Body of pancreas (tissue), 4 donors: ENCODE measurements around the gene CANT1. TPM values are rescaled to one million over a fixed set of nuclear protein-coding genes. Genes with fewer than 3 reads are reported as not detected.

ENCODE experiments used
- ATAC-seq: fragments of 150-250 bp; one replicate; pipeline ENCODE4 v1.9.1; 2016
- DNase-seq, 4 donors: peaks; one replicate each; pipeline ENCODE4 v3.0.0-alpha.2; 2019
- H3K27ac ChIP-seq, 4 donors: fragments of 200-600 bp; sonication (generic); 1 replicate in 3 of 4; 2 replicates in 1 of 4; pipeline versions ENCODE4 v1.5.1 to v1.6.1; 2016 to 2019; ENCODE audit warnings: mild to moderate bottlenecking in 1 of 4, mixed read lengths in 1 of 4, moderate library complexity in 1 of 4
- H3K27me3 ChIP-seq, 2 donors: fragments of 200-600 bp; sonication (generic); one replicate each; pipeline ENCODE4 v1.6.0; 2016; ENCODE audit warnings: mild to moderate bottlenecking in 1 of 2
- H3K36me3 ChIP-seq, 2 donors: fragments of 200-600 bp; sonication (generic); replicated peaks in 1 of 2; 2 replicates each; pipeline ENCODE4 v1.5.1; 2016; ENCODE audit warnings: low read depth in 2 of 2; ENCODE audit not compliant: insufficient read depth in 1 of 2
- H3K4me1 ChIP-seq: fragments of 200-600 bp; sonication (generic); one replicate; pipeline ENCODE4 v1.6.0; 2016
- H3K4me3 ChIP-seq, 2 donors: fragments of 200-600 bp; sonication (generic); 1 replicate in 1 of 2; 2 replicates in 1 of 2; pipeline ENCODE4 v1.5.1; 2016 to 2019
- H3K9me3 ChIP-seq, 3 donors: fragments of 200-600 bp; sonication (generic); 1 replicate in 2 of 3; 2 replicates in 1 of 3; pipeline ENCODE4 v1.5.1; 2016
- POLR2A ChIP-seq, 3 donors: fragments of 450-650 bp; IDR thresholded peaks; one replicate each; pipeline ENCODE4 v1.6.1; 2016; ENCODE audit warnings: antibody characterized with exemption in 3 of 3, mild to moderate bottlenecking in 2 of 3
- WGBS, 2 donors: methylation state at CpG; one replicate each; pipeline ENCODE4 v1.1.5; 2017; 5-methylcytosine and 5-hydroxymethylcytosine counted together
- intact Hi-C: fragments of 100-400 bp; cut with DNase I; formaldehyde crosslinking; loops from one replicate; pipeline ENCODE4 v1.15.1; 2023
- total RNA-seq, 2 donors: library from RNA; depleted of rRNA; stranded (reverse); fragments of >200 nt; gene quantifications; one replicate each; pipeline ENCODE4 v1.1.0, GENCODE V29; 2016
- TF ChIP-seq, protein P1 (sequence below), 7 experiments: fragments of 450-650 bp in 4 of 7; fragments of 200-600 bp in 3 of 7; sonication (generic) in 3 of 7; IDR thresholded peaks; one replicate each; pipeline ENCODE4 v1.5.1; 2016 to 2019; ENCODE audit warnings: antibody characterized with exemption in 7 of 7

The CANT1 gene
- total RNA-seq, 2 donors from 2014 or later: 12.5 to 17.5 TPM

DNA sequence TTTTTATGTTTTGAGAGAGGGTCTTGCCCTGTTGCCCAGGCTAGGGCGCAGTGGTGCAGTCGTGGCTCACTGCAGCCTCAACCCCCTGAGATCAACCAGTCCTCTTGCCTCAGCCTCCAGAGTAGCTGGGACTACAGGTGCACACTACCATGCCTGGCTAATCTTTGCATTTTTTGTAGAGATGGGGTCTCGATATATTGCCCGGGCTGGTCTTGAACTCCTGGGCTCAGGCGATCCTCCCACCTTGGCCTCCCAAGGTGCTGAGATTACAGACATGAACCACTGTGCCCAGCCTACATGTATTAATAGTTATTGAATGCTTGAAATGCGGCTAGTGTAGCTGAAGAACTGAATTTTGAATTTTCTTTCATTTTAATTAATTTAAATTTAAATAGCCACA, 26.6 kb upstream of the CANT1 start:
- Histone ChIP-seq H3K4me3 (no peak overlapping the region), H3K36me3 (no peaks in the 10 kb centered on the region), H3K4me1 (peaks cover 4% of the 10 kb centered on the region), H3K27me3 (no peaks in the 10 kb centered on the region), H3K27ac (no peak overlapping the region), H3K9me3 (no peaks in the 10 kb centered on the region)
- intact Hi-C loops: no loop called here
- WGBS, 2 donors: 81 to 90% methylated on average over 6 of the region's 6 CpGs
- no peak for DNase-seq
- no peak for ATAC-seq
- no peak for TF ChIP-seq POLR2A (IDR thresholded peaks at IDR 0.05)
- TF ChIP-seq, protein P1, sequence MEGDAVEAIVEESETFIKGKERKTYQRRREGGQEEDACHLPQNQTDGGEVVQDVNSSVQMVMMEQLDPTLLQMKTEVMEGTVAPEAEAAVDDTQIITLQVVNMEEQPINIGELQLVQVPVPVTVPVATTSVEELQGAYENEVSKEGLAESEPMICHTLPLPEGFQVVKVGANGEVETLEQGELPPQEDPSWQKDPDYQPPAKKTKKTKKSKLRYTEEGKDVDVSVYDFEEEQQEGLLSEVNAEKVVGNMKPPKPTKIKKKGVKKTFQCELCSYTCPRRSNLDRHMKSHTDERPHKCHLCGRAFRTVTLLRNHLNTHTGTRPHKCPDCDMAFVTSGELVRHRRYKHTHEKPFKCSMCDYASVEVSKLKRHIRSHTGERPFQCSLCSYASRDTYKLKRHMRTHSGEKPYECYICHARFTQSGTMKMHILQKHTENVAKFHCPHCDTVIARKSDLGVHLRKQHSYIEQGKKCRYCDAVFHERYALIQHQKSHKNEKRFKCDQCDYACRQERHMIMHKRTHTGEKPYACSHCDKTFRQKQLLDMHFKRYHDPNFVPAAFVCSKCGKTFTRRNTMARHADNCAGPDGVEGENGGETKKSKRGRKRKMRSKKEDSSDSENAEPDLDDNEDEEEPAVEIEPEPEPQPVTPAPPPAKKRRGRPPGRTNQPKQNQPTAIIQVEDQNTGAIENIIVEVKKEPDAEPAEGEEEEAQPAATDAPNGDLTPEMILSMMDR (IDR thresholded peaks at IDR 0.05): no peak

DNA sequence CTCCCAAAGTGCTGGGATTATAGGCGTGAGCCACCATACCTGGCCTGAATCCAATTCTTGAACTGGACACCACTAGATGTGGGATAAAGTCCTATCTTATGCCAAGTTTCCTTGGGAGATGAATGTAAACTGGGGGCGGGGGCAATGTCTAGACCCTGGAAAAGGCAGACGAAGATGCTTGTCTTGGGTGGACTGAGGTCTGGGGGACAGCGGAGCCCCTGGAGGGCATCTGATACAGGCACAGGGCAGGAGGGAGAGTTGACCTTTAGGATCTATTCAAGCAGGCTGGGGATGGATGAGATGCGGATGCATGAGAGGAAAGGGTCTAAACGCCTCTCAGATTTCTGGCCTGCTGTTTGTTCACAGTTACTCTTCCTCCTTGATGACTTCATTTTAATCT, 26.1 kb upstream of the CANT1 start:
- TF ChIP-seq POLR2A (IDR thresholded peaks at IDR 0.05): no peak
- TF ChIP-seq, protein P1 (IDR thresholded peaks at IDR 0.05): no peak
- Histone ChIP-seq H3K27me3 (no peaks in the 10 kb centered on the region), H3K4me1 (peaks cover 4% of the 10 kb centered on the region), H3K27ac (no peak overlapping the region), H3K36me3 (no peaks in the 10 kb centered on the region), H3K9me3 (no peaks in the 10 kb centered on the region), H3K4me3 (no peak overlapping the region)
- DNase-seq (no peak), ATAC-seq (no peak)
- intact Hi-C loops: no loop called here
- 79 to 96% methylated on average over 6 of the region's 6 CpGs for WGBS, 2 donors

DNA sequence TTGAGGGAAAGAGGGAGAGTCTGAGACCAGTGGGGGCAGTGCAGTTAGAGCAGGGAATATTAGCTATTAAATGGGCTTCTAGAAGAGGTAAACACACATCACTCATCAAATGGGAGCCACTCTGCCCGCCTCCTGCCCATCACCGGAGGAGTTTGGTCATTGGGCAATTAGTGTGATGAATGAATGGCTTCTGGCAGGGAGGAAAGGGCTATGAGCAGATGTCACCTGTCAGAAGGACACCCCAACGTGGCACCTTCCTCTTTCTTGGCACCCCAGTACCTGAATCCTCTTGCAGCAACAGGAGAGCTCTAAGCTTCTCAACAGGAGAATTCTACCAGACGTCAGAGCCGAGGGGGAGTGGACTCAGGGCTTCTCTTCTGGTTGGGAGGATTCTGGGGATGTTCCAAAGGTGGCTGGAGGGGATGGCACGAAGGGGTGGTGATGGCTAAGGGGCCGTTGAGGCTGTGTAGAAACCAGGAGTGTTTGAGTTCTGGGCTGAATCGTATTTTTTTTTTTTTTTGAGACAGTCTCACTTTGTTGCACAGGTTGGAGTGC, 25.4 kb upstream of the CANT1 start:
- Histone ChIP-seq H3K9me3 (no peaks in the 10 kb centered on the region), H3K4me3 (no peak overlapping the region), H3K27me3 (no peaks in the 10 kb centered on the region), H3K27ac (no peak overlapping the region), H3K4me1 (peaks cover 4% of the 10 kb centered on the region), H3K36me3 (no peaks in the 10 kb centered on the region)
- ATAC-seq: no peak
- TF ChIP-seq, protein P1 (IDR thresholded peaks at IDR 0.05): no peak
- TF ChIP-seq POLR2A (IDR thresholded peaks at IDR 0.05): no peak
- WGBS, 2 donors: 61 to 70% methylated on average over 8 of the region's 8 CpGs
- intact Hi-C loops: no loop called here
- DNase-seq: no peak

DNA sequence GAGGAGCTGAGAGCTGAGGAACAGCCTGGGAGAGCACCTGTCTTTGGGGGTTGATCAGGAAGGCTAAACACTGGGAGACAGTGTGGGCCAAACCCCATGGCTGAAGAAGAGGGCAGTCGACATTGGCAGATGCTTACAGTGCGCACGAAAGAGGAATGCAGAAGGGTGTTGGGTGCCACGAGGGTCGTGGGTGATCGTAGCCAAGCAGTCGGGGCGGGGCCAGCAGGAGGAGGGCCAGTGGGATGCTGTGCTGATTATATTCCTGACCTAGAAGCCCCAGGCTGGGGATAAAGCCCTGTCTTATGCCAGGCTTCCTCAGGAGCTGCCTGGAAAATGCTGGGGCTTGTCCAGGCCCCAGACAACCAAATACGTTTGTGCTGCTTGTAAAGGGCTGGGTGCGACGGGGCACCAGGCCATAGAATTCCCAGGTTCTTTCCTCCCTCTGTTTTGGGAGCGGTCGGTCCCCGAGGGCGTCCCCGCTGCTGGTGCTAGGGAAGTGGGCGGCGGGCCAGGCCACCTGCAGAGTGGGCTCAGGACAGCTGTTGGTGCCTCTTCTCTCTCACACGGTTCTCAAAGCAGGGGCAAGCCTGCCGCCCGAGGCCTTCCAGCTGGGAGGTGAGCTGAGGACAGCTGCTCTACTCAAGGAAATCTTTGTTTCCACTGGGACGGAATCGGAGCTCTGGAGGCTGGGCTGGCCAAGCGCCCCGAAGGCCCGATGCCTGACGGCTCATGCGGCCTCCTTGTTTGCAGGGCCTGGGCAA, 24.4 kb upstream of the CANT1 start:
- TF ChIP-seq, protein P1 (IDR thresholded peaks at IDR 0.05): no peak
- ATAC-seq: peak; percentile 39
- WGBS, 2 donors: 54 to 61% methylated on average over 9 to 28 of the region's 28 CpGs
- H3K4me3 ChIP-seq: no peak overlapping the region
- H3K27me3 ChIP-seq: no peaks in the 10 kb centered on the region
- no peaks in the 10 kb centered on the region for H3K9me3 ChIP-seq
- DNase-seq: no peak
- peak overlapping the region in 1 of 4 donors; percentile 14 for H3K27ac ChIP-seq
- no peaks in the 10 kb centered on the region for H3K36me3 ChIP-seq
- peaks cover 4% of the 10 kb centered on the region for H3K4me1 ChIP-seq
- intact Hi-C loops: no loop called here
